Activated T-helper 17 cell treated with anti-CD3 and anti-CD28 coated beads, Interleukin-2, amount 50 U/mL, for 72 hours (primary cell): Measurements from ENCODE around the gene MPL. TPM values are rescaled to one million over a fixed set of nuclear protein-coding genes. Genes with fewer than 3 reads are reported as not detected.

ENCODE experiments used
- ATAC-seq: fragments of 150-1000 bp; cut with Tn5 transposase; replicated peaks from 2 replicates; pipeline ENCODE4 v1.10.0; 2021; ENCODE audit warnings: mild to moderate bottlenecking, moderate library complexity
- H3K27ac Mint-ChIP-seq: one replicate; pipeline ENCODE4 v1.8.0; 2022; ENCODE audit warnings: mixed read lengths
- H3K27me3 Mint-ChIP-seq: one replicate; pipeline ENCODE4 v1.8.0; 2022; ENCODE audit warnings: mixed read lengths
- H3K36me3 Mint-ChIP-seq: one replicate; pipeline ENCODE4 v1.8.0; 2022; ENCODE audit warnings: low read depth, mild to moderate bottlenecking, mixed read lengths
- H3K4me1 Mint-ChIP-seq: one replicate; pipeline ENCODE4 v1.8.0; 2022; ENCODE audit warnings: mixed read lengths
- H3K4me3 Mint-ChIP-seq: one replicate; pipeline ENCODE4 v1.8.0; 2022; ENCODE audit warnings: mild to moderate bottlenecking, mixed read lengths
- H3K9me3 Mint-ChIP-seq: one replicate; pipeline ENCODE4 v1.8.0; 2022; ENCODE audit warnings: mixed read lengths
- total RNA-seq, 2 donors: library from RNA; stranded (reverse); gene quantifications; one replicate each; pipeline ENCODE4 v1.2.3, GENCODE V29; 2022

Gene MPL
- not detected for total RNA-seq

DNA sequence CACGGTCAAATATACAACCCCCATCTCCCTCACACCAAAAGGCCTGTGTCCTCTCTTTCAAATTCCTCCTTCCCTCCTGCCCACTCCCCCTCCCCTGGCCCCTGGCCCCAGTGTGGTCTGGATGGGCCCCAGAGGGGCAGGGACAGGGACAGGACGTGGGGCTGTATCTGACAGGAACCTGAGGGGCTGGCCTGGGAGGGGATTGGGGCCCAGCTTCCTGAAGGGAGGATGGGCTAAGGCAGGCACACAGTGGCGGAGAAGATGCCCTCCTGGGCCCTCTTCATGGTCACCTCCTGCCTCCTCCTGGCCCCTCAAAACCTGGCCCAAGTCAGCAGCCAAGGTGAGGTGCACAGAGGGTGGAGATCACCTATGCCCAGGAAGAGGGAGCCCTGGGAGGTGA lies at the start of gene MPL:
TSS of gene MPL (plus strand) at position 231 of the 400 bp plus-strand sequence. CDS start at position 262, 31 bp downstream.
- Mint-ChIP-seq H3K4me1 (no peaks in the 10 kb centered on the region), H3K27ac (no peak within 1 kb of the TSS), H3K27me3 (no peaks in the 10 kb centered on the region)

DNA sequence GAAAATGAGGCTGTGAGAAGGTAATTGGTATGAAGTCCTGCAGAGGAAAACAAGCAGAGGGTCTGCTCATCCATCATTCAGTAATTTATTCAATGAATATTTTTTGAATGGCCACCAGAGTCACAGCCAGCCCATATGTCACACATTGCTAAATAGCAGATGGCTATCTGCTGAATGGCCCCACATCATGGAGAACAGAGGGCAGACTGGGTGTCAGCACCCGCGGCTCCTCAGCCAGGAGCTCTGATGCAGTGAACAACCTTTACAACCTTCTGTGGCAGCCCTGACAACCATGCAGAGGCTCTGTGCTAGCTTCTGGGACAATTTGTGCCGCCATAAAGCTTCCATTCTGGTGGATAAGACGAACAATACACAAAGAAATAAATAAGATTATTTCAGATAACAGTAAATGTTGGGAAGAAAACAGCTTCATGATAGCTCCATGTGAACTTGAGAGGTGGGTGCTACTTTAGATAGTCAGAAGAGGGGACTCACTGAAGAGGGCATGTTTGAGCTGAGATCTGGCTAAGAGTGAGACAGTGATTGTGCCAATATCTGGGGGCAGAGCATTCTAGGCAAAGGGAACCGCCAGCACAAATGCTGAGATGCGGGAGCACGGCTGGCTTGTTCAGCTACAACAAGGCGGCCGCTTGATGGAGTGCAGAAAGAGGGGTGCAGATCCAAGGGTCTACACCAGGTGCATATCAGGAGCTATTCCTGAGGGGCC lies 49.4 kb upstream of the MPL start:
- Mint-ChIP-seq H3K27ac (no peak overlapping the region), H3K27me3 (peaks cover 11% of the 10 kb centered on the region), H3K4me3 (no peak overlapping the region), H3K36me3 (no peaks in the 10 kb centered on the region), H3K4me1 (peaks cover 6% of the 10 kb centered on the region), H3K9me3 (no peaks in the 10 kb centered on the region)
- ATAC-seq = no peak

More for the DNA sequence above, at the start of gene MPL:
- Mint-ChIP-seq H3K4me3 (no peak within 1 kb of the TSS), H3K9me3 (no peaks in the 10 kb centered on the region), H3K36me3 (no peaks in the 10 kb centered on the region)
- ATAC-seq = no peak

DNA sequence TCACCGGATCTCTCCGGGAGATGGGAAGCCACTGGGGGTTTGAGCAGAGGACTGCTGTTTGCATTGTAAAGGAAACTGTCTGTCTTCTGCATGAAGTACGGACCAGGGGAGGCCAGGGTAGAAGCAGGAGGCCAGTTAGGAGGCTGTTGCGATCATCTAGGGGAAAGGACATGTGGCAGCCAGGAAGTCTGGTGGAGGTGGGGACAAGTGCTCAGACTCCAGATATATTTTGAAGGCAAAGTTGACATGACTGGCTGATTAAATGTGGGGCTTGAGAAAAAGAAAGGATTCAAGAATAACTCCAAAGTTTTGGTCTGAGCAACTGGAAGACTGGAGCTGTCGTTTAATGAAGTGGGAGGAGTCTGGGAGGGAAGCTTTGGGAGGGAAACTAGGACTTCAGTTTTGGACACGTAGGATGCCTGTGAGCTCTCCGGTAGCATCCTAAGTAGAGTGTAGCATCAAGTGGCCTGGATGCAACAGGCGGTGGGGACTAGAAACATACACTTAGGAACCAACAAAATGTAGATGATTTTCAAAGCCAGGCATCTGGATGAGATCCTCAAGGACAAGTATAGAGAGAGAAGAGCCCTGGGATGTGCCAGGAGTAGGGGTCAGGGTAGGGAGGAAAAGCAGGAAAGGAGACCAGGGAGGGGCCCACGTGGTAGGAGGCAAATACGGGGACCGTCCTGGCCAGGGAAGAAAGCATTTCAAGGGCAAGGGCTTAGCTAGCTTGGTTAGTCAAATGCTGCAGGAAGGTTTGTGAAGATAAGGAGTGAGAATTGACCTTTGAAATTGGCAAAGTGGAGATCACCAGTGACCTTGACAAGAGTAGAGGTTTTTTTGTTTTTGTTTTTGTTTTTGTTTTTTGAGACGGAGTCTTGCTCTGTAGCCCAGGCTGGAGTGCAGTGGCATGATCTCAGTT lies 48.6 kb upstream of the MPL start:
- ATAC-seq = no peak
- Mint-ChIP-seq H3K27ac (no peak overlapping the region), H3K4me3 (no peak overlapping the region), H3K27me3 (peaks cover 11% of the 10 kb centered on the region), H3K36me3 (no peaks in the 10 kb centered on the region), H3K9me3 (no peaks in the 10 kb centered on the region), H3K4me1 (peaks cover 7% of the 10 kb centered on the region)

DNA sequence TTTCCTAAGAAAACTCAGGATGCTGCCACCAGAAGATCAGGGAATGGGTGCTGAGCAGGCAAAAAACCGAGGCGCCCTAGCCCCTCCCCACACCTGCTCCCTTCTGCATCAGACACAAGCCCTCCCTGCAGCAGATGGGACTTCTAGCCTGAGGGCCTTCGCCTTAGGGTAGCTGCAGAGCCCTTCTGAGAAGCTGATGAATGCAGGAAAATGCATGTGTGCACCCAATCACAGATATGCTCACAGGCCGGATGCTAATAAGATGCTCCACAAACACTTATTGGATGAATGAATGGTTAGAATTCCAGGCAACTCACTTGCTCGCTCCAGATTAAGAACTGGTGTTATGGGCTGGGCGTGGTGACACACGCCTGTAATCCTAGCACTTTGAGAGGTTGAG lies 45.4 kb upstream of the MPL start:
- Mint-ChIP-seq H3K4me3 (no peak overlapping the region), H3K27ac (no peak overlapping the region), H3K9me3 (no peaks in the 10 kb centered on the region), H3K4me1 (peaks cover 10% of the 10 kb centered on the region), H3K27me3 (peaks cover 2% of the 10 kb centered on the region), H3K36me3 (no peaks in the 10 kb centered on the region)
- no peak for ATAC-seq

DNA sequence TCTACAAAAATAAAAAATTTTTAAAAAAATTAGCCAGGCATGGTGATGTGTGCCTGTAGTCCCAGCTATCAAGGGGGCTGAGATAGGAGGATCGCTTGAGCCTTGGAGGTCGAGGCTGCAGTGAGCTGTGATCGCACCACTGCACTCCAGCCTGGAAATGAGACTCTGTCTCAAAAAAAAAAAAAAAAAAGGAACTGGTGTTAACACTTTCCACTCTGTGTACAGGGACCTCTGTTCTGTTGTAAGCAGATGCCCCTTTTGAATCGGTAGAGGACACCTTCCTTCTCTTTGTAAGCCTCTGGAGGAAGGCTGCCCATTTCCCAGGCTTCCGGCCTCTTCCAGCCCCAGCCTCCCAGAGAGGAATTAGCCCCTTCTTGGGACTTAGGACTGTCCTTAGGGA lies 44.9 kb upstream of the MPL start:
- no peak overlapping the region for H3K27ac Mint-ChIP-seq
- no peaks in the 10 kb centered on the region for H3K27me3 Mint-ChIP-seq
- H3K4me1 Mint-ChIP-seq = peaks cover 9% of the 10 kb centered on the region
- no peak overlapping the region for H3K4me3 Mint-ChIP-seq
- no peaks in the 10 kb centered on the region for H3K36me3 Mint-ChIP-seq
- no peaks in the 10 kb centered on the region for H3K9me3 Mint-ChIP-seq
- ATAC-seq = no peak

DNA sequence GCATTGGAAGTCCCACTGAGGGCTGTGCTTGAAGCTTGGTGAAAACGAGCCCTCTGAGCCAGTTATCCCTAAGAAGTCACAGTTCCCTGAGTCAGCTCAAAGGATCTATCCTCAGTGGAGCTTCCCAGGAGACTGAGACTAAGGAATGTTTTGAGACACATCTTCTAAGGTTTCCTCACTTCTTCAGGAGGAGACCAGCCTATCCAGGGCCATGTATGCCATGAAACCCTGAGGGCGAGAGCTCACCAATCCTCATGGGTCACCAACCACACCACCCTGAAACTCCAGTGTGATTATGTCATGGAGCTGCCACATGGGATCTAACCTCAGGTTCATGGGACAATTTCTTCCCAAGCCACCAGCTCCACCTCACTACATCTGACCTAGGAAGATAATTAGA lies 44.4 kb upstream of the MPL start:
- peaks cover 12% of the 10 kb centered on the region for H3K4me1 Mint-ChIP-seq
- H3K36me3 Mint-ChIP-seq = no peaks in the 10 kb centered on the region
- no peak overlapping the region for H3K27ac Mint-ChIP-seq
- H3K9me3 Mint-ChIP-seq = no peaks in the 10 kb centered on the region
- H3K27me3 Mint-ChIP-seq = no peaks in the 10 kb centered on the region
- no peak overlapping the region for H3K4me3 Mint-ChIP-seq
- ATAC-seq = no peak

DNA sequence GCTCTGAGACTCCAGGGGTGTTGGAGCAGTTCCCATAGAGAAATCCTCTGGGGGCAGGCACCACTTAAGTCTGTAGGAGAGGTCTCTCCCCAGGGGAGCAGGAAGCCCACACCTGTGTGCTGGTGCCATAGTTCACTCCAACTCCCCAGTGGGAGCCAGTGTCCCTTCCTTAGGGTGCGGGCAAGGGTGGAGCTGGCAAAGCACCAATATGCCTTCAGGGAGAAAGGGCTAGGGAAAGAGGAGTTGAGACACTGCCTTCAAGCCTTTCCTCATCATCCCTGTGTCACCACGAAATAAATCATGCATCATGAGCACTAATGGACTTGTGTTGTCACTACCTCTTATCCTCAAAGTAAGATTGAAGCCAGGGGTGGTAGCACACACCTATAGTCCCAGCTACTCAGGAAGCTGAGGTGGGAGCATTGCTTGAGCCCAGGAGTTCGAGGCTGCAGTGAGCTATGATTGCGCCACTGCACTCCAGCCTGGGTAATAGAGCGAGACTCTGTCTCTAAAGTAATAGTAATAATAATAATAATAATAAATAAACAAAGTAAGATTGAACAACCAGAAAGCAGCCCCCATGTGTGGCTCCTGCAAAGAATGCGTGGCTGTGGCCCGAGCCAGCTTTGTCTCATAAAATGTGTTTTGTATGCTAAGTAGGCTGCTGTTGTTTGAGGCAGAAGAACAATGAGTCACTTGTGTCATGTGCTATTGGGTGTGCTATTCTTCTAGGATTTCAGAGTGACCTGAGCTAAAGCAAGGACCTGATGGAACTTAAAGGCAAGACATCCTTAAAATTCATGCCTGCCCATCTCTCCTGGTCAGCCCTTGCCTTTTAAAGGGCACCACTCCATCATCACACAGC lies 43.5 kb upstream of the MPL start:
- peak overlapping the region; percentile 46 for H3K27ac Mint-ChIP-seq
- H3K4me1 Mint-ChIP-seq = peaks cover 12% of the 10 kb centered on the region
- H3K9me3 Mint-ChIP-seq = no peaks in the 10 kb centered on the region
- H3K27me3 Mint-ChIP-seq = no peaks in the 10 kb centered on the region
- H3K36me3 Mint-ChIP-seq = no peaks in the 10 kb centered on the region
- ATAC-seq = peak; percentile 27
- H3K4me3 Mint-ChIP-seq = no peak overlapping the region

DNA sequence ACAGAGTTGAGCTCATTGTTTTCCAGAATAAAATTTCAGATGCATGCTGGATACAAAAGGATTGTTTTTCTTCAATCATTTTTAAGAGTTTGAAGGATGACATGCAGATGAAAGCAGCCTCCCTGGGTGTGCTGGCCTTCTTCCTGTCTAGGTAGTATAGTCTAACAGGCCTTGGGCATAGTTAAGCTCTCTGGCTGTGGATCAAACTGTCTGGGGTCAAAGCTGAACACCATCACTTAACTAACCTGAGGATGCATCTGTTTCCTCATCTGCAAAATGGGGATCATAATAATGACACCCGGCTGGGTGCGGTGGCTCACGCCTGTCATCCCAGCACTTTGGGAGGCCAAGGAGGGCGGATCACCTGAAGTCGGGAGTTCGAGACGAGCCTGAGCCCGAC lies 42.9 kb upstream of the MPL start:
- Mint-ChIP-seq H3K4me3 (no peak overlapping the region), H3K27me3 (no peaks in the 10 kb centered on the region), H3K36me3 (no peaks in the 10 kb centered on the region), H3K4me1 (peaks cover 12% of the 10 kb centered on the region), H3K9me3 (no peaks in the 10 kb centered on the region), H3K27ac (peak overlapping the region; percentile 46)
- ATAC-seq = no peak

DNA sequence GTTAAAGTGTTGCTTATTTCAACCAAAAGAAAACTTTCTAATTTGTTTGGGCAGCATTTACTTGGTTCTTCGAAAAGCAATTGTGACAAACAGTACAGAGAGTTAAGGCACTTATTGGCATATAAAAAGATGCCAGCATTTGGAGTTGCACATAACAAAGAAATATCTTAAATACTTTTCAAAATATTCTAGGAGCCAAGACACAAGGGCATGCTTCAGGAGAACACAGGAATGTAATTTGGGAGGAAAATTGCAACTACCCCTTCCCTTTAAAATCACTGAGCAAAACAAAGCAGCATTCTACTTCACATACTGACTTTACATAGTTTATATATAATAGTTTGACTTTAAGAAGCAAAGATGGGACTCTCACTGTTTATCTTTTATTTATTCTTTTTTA lies 41.4 kb upstream of the MPL start:
- Mint-ChIP-seq H3K36me3 (no peaks in the 10 kb centered on the region), H3K27ac (peak overlapping the region; percentile 34), H3K4me1 (peaks cover 12% of the 10 kb centered on the region), H3K9me3 (no peaks in the 10 kb centered on the region), H3K27me3 (no peaks in the 10 kb centered on the region), H3K4me3 (peak overlapping the region; percentile 20)
- no peak for ATAC-seq

DNA sequence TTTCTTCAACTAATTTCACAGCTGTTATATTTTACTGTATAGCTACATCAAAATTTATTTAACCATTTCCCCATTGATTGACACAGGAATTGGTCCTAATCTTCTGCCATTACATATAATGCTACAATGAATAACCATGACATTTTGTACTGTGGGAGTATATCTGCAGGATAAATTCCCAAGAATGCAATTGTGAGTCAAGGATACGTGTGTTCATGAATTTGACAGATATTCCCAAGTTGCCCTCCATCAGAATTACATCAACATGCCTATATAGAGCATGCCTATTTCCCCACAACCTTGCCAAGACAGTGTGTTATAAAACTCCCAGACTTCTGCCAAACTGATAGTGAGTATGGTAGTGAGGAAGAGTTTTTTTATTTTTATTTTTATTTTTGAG lies 39.6 kb upstream of the MPL start:
- peaks cover 12% of the 10 kb centered on the region for H3K4me1 Mint-ChIP-seq
- ATAC-seq = no peak
- no peaks in the 10 kb centered on the region for H3K36me3 Mint-ChIP-seq
- H3K4me3 Mint-ChIP-seq = no peak overlapping the region
- H3K27ac Mint-ChIP-seq = no peak overlapping the region
- H3K27me3 Mint-ChIP-seq = no peaks in the 10 kb centered on the region
- no peaks in the 10 kb centered on the region for H3K9me3 Mint-ChIP-seq

DNA sequence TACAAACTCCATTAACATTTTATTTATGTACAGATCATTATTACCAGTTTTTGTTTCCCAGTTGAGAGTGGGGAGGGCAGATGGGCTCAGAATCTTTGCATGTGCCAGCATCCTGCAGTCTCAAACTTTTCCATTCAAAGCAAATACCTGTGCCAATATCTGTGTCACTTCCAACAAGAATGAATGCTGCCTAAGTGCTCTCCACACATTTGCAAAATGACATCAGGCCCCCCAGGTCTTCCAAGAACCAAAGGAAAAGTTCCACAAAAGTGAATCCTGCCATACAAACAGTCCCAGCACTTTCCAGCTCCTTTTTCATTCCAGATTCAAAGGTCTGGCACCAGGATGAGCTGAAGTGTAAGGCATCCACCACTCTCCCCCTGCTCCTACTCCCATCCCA lies 38.5 kb upstream of the MPL start:
- Mint-ChIP-seq H3K36me3 (no peaks in the 10 kb centered on the region), H3K27me3 (peaks cover under 1% of the 10 kb centered on the region), H3K4me1 (peaks cover 9% of the 10 kb centered on the region), H3K4me3 (no peak overlapping the region), H3K27ac (no peak overlapping the region), H3K9me3 (no peaks in the 10 kb centered on the region)
- ATAC-seq = no peak

DNA sequence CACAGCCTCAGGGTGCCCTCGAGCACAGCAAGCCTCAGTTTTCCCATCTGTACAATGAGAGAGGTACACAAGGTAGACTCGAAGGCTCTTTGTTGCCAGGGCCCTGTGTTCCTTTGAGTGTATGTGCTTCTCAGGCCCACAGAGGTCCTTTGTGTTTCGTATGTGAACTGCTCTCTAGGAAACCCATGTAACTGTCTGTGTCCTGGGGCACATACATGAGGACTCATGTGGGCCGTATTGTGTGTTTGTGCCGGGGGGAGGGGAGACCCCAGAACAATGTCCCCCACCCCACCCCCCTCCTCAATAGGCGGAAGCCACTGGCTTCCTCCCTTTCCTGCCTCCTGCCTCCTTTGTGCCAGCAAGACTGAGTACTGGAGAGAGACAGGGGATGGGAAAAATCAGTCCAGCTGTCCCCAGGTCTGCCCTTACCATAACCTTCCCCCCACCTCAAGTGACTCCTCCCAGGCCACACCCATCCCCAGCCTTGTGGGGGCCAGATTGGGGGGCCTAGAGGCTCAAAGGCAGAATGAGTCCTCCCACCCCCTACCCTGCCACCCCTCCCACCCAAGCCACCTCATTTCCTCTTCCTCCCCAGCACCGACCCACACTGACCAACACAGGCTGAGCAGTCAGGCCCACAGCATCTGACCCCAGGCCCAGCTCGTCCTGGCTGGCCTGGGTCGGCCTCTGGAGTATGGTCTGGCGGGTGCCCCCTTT lies 37.1 kb upstream of the MPL start, which contains the start of gene TIE1:
TSS of gene TIE1 (plus strand) at position 605 of the 717 bp plus-strand sequence. CDS start at position 695, 90 bp downstream.
- H3K27me3 Mint-ChIP-seq = peaks cover 3% of the 10 kb centered on the region
- no peak for ATAC-seq
- no peaks in the 10 kb centered on the region for H3K36me3 Mint-ChIP-seq
- H3K9me3 Mint-ChIP-seq = no peaks in the 10 kb centered on the region
- H3K4me3 Mint-ChIP-seq = no peak within 1 kb of the TSS
- peaks cover 8% of the 10 kb centered on the region for H3K4me1 Mint-ChIP-seq
- no peak within 1 kb of the TSS for H3K27ac Mint-ChIP-seq

DNA sequence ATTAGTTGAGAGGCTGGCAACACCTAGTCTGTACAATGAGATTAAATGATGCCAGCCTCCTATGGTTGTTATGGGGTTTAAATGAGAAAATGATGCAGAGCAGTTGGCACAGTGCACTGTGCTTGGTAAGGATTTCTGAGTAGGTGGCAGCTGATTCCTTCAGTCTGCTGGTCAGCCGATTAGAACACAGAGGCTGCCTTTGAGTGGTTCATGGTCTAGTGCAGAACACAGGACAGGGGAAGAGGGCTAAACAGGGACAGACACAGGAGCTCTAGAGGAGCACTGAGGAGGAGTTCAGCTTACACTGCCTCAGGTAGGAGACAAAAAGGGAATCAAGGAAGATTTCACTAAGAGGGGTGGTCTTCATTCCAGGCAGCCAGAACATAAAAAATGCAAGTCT lies 35.4 kb upstream of the MPL start:
- no peaks in the 10 kb centered on the region for H3K36me3 Mint-ChIP-seq
- H3K27ac Mint-ChIP-seq = no peak overlapping the region
- no peak for ATAC-seq
- no peaks in the 10 kb centered on the region for H3K9me3 Mint-ChIP-seq
- H3K27me3 Mint-ChIP-seq = peaks cover 9% of the 10 kb centered on the region
- peaks cover 3% of the 10 kb centered on the region for H3K4me1 Mint-ChIP-seq
- no peak overlapping the region for H3K4me3 Mint-ChIP-seq
